Measurements from ENCODE around the gene TAF3.
A peak's percentile ranks its signal among the peaks of the same experiment; 100 is the strongest.

TAF3 gene

GRCh38 chr10:8044908-8045725 is 226.8 kb downstream of the TAF3 start:
- no peak for DNase-seq (ENCODE audit: low read depth in 2 of 3, low spot score in 2 of 3)

- no peak for DNase-seq (ENCODE audit: low read depth in 2 of 3, low spot score in 2 of 3)
These were observed 227.6 kb downstream of the TAF3 start for GRCh38 chr10:8045726-8046494.

- DNase-seq (ENCODE audit: low read depth in 2 of 3, low spot score in 2 of 3): no peak
These were observed 229.4 kb downstream of the TAF3 start for GRCh38 chr10:8047452-8048280.

GRCh38 chr10:8048281-8049008 is 230.1 kb downstream of the TAF3 start:
- no peak for DNase-seq (ENCODE audit: low read depth in 2 of 3, low spot score in 2 of 3)

- DNase-seq (ENCODE audit: low read depth in 2 of 3, low spot score in 2 of 3): no peak
These were observed 230.9 kb downstream of the TAF3 start for GRCh38 chr10:8049045-8049864.

GRCh38 chr10:8049865-8050555 is 231.7 kb downstream of the TAF3 start:
- DNase-seq (ENCODE audit: low read depth in 2 of 3, low spot score in 2 of 3): no peak

- no peak for DNase-seq (ENCODE audit: low read depth in 2 of 3, low spot score in 2 of 3)
These were observed 232.3 kb downstream of the TAF3 start for GRCh38 chr10:8050556-8051108.

GRCh38 chr10:8051109-8051821 is 233.0 kb downstream of the TAF3 start:
- DNase-seq (ENCODE audit: low read depth in 2 of 3, low spot score in 2 of 3): no peak

- DNase-seq (ENCODE audit: low read depth in 2 of 3, low spot score in 2 of 3): no peak
These were observed 233.5 kb downstream of the TAF3 start for GRCh38 chr10:8051851-8052257.

GRCh38 chr10:8052341-8052955 is 234.1 kb downstream of the TAF3 start:
- DNase-seq (ENCODE audit: low read depth in 2 of 3, low spot score in 2 of 3): no peak

GRCh38 chr10:8052956-8053445 is 234.7 kb downstream of the TAF3 start:
- no peak for DNase-seq (ENCODE audit: low read depth in 2 of 3, low spot score in 2 of 3)

- DNase-seq (ENCODE audit: low read depth in 2 of 3, low spot score in 2 of 3): peak; percentile 85 to 94 (median 88)
These were observed 235.3 kb downstream of the TAF3 start for GRCh38 chr10:8053446-8054243.

GRCh38 chr10:8054244-8054493 is 235.9 kb downstream of the TAF3 start:
- DNase-seq (ENCODE audit: low read depth in 2 of 3, low spot score in 2 of 3): no peak

GRCh38 chr10:8054494-8055407 is 236.4 kb downstream of the TAF3 start, which contains the start of gene GATA3:
TSS of gene GATA3 (plus strand) at chr10:8054688. CDS start at chr10:8055656, 968 bp downstream.
- DNase-seq (ENCODE audit: low read depth in 2 of 3, low spot score in 2 of 3): peak in 2 of 3 experiments; percentile 63 to 68

- DNase-seq (ENCODE audit: low read depth in 2 of 3, low spot score in 2 of 3): no peak
These were observed 237.4 kb downstream of the TAF3 start for GRCh38 chr10:8055420-8056349.

All from activated CD8-positive, alpha-beta memory T cell treated with anti-CD3 and anti-CD28 coated beads for 48 hours (primary cell).